NCI-H2171 treated with DMSO at 0.1 percent for 48 hours (cell line): ENCODE measurements around the gene ARHGAP23.
"Not testable (repeated sequence)": the region's sequence is repeated elsewhere in the genome, so short reads cannot be mapped to it uniquely, and the experiment has no call there.

Experiments used
- DNase-seq: peaks from one replicate; lab custom pipeline; 2025; lab: John Stamatoyannopoulos, UW

Gene ARHGAP23

GRCh38 chr17:38421871-38422827, 6.1 kb upstream of the ARHGAP23 start:
- peak; percentile 16 for DNase-seq

- no peak for DNase-seq
Measured at GRCh38 chr17:38424297-38424972, 3.8 kb upstream of the ARHGAP23 start.

- DNase-seq: no peak
Measured at GRCh38 chr17:38425031-38425430, 3.2 kb upstream of the ARHGAP23 start.

- DNase-seq: no peak
Measured at GRCh38 chr17:38425744-38426143, 2.5 kb upstream of the ARHGAP23 start.

- no peak for DNase-seq
Measured at GRCh38 chr17:38426441-38426840, 1.8 kb upstream of the ARHGAP23 start.

GRCh38 chr17:38427160-38427949, 909 bp upstream of the ARHGAP23 start:
- no peak for DNase-seq

GRCh38 chr17:38428643-38429371, 543 bp downstream of the ARHGAP23 start:
- no peak for DNase-seq

- DNase-seq: no peak
Measured at GRCh38 chr17:38429476-38430100, 1.3 kb downstream of the ARHGAP23 start.

- no peak for DNase-seq
Measured at GRCh38 chr17:38430316-38430715, 2.1 kb downstream of the ARHGAP23 start.

- DNase-seq: no peak
Measured at GRCh38 chr17:38430822-38431221, 2.6 kb downstream of the ARHGAP23 start.

- no peak for DNase-seq
Measured at GRCh38 chr17:38431346-38432145, 3.3 kb downstream of the ARHGAP23 start.

GRCh38 chr17:38434178-38434665, 6.0 kb downstream of the ARHGAP23 start:
- DNase-seq: no peak

GRCh38 chr17:38435795-38436194, 7.5 kb downstream of the ARHGAP23 start:
- DNase-seq: no peak

GRCh38 chr17:38436386-38436785, 8.1 kb downstream of the ARHGAP23 start:
- DNase-seq: no peak

- not testable (repeated sequence) for DNase-seq
Measured at GRCh38 chr17:38437313-38437712, 9.0 kb downstream of the ARHGAP23 start.

GRCh38 chr17:38439436-38439835, 11.2 kb downstream of the ARHGAP23 start:
- no peak for DNase-seq

GRCh38 chr17:38440614-38441397, 12.5 kb downstream of the ARHGAP23 start:
- no peak for DNase-seq

GRCh38 chr17:38441429-38442061, 13.3 kb downstream of the ARHGAP23 start:
- DNase-seq: no peak

- no peak for DNase-seq
Measured at GRCh38 chr17:38442548-38442947, 14.3 kb downstream of the ARHGAP23 start.
